HUES6 (cell line): ENCODE measurements around the gene NCKAP1.
A peak's percentile ranks its signal among the peaks of the same experiment; 100 is the strongest.
"Not testable (repeated sequence)": the region's sequence is repeated elsewhere in the genome, so short reads cannot be mapped to it uniquely, and the experiment has no call there.

Experiments
- H3K27ac ChIP-seq: 2 replicates; pipeline ENCODE4 v1.7.0; 2013; ENCODE audit warnings: low read depth, mild to moderate bottlenecking, low read length, inconsistent platforms
- H3K27me3 ChIP-seq: 2 replicates; pipeline ENCODE4 v1.6.1; 2013; ENCODE audit warnings: low read length; ENCODE audit not compliant: control insufficient read depth, insufficient read depth
- H3K36me3 ChIP-seq: 2 replicates; pipeline ENCODE4 v1.6.1; 2013; ENCODE audit warnings: low read length; ENCODE audit not compliant: control insufficient read depth, insufficient read depth
- H3K4me1 ChIP-seq: 2 replicates; pipeline ENCODE4 v1.6.1; 2013; ENCODE audit warnings: low read length; ENCODE audit not compliant: control insufficient read depth, insufficient read depth
- H3K4me3 ChIP-seq: 2 replicates; pipeline ENCODE4 v1.5.1; 2013; ENCODE audit warnings: low read depth, low read length
- H3K9ac ChIP-seq: one replicate; pipeline ENCODE4 v1.6.1; 2013; ENCODE audit warnings: mild to moderate bottlenecking, low read length
- H3K9me3 ChIP-seq: 2 replicates; pipeline ENCODE4 v1.6.1; 2013; ENCODE audit warnings: low read depth, low read length; ENCODE audit not compliant: control insufficient read depth, insufficient read depth

The NCKAP1 gene

GRCh38 chr2:183063083-183063482 lies 24.8 kb upstream of the NCKAP1 start:
- no peak overlapping the region for H3K9ac ChIP-seq
- no peaks in the 10 kb centered on the region for H3K27me3 ChIP-seq
- H3K36me3 ChIP-seq = no peaks in the 10 kb centered on the region
- no peak overlapping the region for H3K4me3 ChIP-seq
- H3K4me1 ChIP-seq = no peaks in the 10 kb centered on the region
- H3K27ac ChIP-seq = no peak overlapping the region
- peaks cover 2% of the 10 kb centered on the region; the same call in 1 of the 2 replicates for H3K9me3 ChIP-seq

- Histone ChIP-seq H3K9ac (no peak overlapping the region), H3K27ac (no peak overlapping the region), H3K4me3 (no peak overlapping the region), H3K4me1 (no peaks in the 10 kb centered on the region), H3K9me3 (0 out of 2 replicates have a peak, but pooled peaks cover 2% of the 10 kb centered on the region), H3K36me3 (no peaks in the 10 kb centered on the region), H3K27me3 (no peaks in the 10 kb centered on the region)
Measured at GRCh38 chr2:183060571-183061231, 22.4 kb upstream of the NCKAP1 start.

GRCh38 chr2:183059561-183059960 lies 21.3 kb upstream of the NCKAP1 start:
- no peaks in the 10 kb centered on the region for H3K36me3 ChIP-seq
- no peaks in the 10 kb centered on the region for H3K27me3 ChIP-seq
- no peak overlapping the region for H3K27ac ChIP-seq
- no peak overlapping the region for H3K4me3 ChIP-seq
- no peaks in the 10 kb centered on the region for H3K4me1 ChIP-seq
- H3K9me3 ChIP-seq = 0 out of 2 replicates have a peak, but pooled peaks cover 2% of the 10 kb centered on the region
- H3K9ac ChIP-seq = no peak overlapping the region

GRCh38 chr2:183057333-183057985 lies 19.2 kb upstream of the NCKAP1 start:
- no peaks in the 10 kb centered on the region for H3K27me3 ChIP-seq
- no peak overlapping the region for H3K9ac ChIP-seq
- no peaks in the 10 kb centered on the region; the same call in 1 of the 2 replicates for H3K36me3 ChIP-seq
- no peak overlapping the region for H3K4me3 ChIP-seq
- H3K4me1 ChIP-seq = no peaks in the 10 kb centered on the region
- peaks cover 12% of the 10 kb centered on the region for H3K9me3 ChIP-seq
- H3K27ac ChIP-seq = no peak overlapping the region

- Histone ChIP-seq H3K4me3 (peak overlapping the region; percentile 53), H3K9me3 (peaks cover 43% of the 10 kb centered on the region), H3K9ac (peak overlapping the region; percentile 76), H3K4me1 (peaks cover 8% of the 10 kb centered on the region), H3K36me3 (no peaks in the 10 kb centered on the region; the same call in 1 of the 2 replicates), H3K27ac (peak overlapping the region; percentile 91; the same call in 1 of the 2 replicates), H3K27me3 (no peaks in the 10 kb centered on the region)
Measured at GRCh38 chr2:183049420-183049819, 11.2 kb upstream of the NCKAP1 start.

- H3K27ac ChIP-seq, H3K27me3 ChIP-seq, H3K36me3 ChIP-seq, H3K4me3 ChIP-seq, H3K9ac ChIP-seq, H3K4me1 ChIP-seq: not testable (repeated sequence)
- H3K9me3 ChIP-seq = peaks cover 34% of the 10 kb centered on the region
Measured at GRCh38 chr2:183047486-183048125, 9.3 kb upstream of the NCKAP1 start.

GRCh38 chr2:183043580-183043979 lies 5.3 kb upstream of the NCKAP1 start:
- peaks cover 31% of the 10 kb centered on the region for H3K9me3 ChIP-seq
- not testable (repeated sequence) for H3K4me1 ChIP-seq

GRCh38 chr2:183040604-183041003 lies 2.3 kb upstream of the NCKAP1 start:
- no peak overlapping the region for H3K9ac ChIP-seq
- no peaks in the 10 kb centered on the region for H3K27me3 ChIP-seq
- no peak overlapping the region for H3K27ac ChIP-seq
- H3K4me3 ChIP-seq = no peak overlapping the region
- peaks cover 3% of the 10 kb centered on the region; the same call in 1 of the 2 replicates for H3K9me3 ChIP-seq
- peaks cover 4% of the 10 kb centered on the region; the same call in 1 of the 2 replicates for H3K4me1 ChIP-seq
- no peaks in the 10 kb centered on the region for H3K36me3 ChIP-seq

More at GRCh38 chr2:183043580-183043979, 5.3 kb upstream of the NCKAP1 start:
- not testable (repeated sequence) for H3K36me3 ChIP-seq, H3K27me3 ChIP-seq, H3K9ac ChIP-seq, H3K27ac ChIP-seq, H3K4me3 ChIP-seq

- H3K27me3 ChIP-seq = no peaks in the 10 kb centered on the region
- no peaks in the 10 kb centered on the region for H3K36me3 ChIP-seq
- H3K4me1 ChIP-seq = peaks cover 21% of the 10 kb centered on the region
- peak overlapping the region; percentile 94 for H3K9ac ChIP-seq
- peak overlapping the region; percentile 95 for H3K27ac ChIP-seq
- H3K9me3 ChIP-seq = no peaks in the 10 kb centered on the region
- peak overlapping the region; percentile 98 for H3K4me3 ChIP-seq
Measured at GRCh38 chr2:183037553-183038340, 510 bp downstream of the NCKAP1 start.

GRCh38 chr2:183037074-183037552 lies 1.1 kb downstream of the NCKAP1 start:
- no peaks in the 10 kb centered on the region for H3K27me3 ChIP-seq
- H3K9me3 ChIP-seq = no peaks in the 10 kb centered on the region
- H3K4me1 ChIP-seq = peaks cover 26% of the 10 kb centered on the region
- H3K9ac ChIP-seq = peak overlapping the region; percentile 94
- H3K27ac ChIP-seq = peak overlapping the region; percentile 95; the same call in 1 of the 2 replicates
- peak overlapping the region; percentile 98 for H3K4me3 ChIP-seq
- H3K36me3 ChIP-seq = no peaks in the 10 kb centered on the region; the same call in 1 of the 2 replicates
